GM18520 (cell line): ENCODE measurements around the gene NMBR.
"Not testable (repeated sequence)": the region's sequence is repeated elsewhere in the genome, so short reads cannot be mapped to it uniquely, and the experiment has no call there.

ENCODE experiments used
- ATAC-seq: cut with Tn5 transposase; IDR thresholded peaks from one replicate; pipeline ENCODE4 v1.9.1; 2021; ENCODE audit not compliant: unreplicated experiment

NMBR gene

DNA sequence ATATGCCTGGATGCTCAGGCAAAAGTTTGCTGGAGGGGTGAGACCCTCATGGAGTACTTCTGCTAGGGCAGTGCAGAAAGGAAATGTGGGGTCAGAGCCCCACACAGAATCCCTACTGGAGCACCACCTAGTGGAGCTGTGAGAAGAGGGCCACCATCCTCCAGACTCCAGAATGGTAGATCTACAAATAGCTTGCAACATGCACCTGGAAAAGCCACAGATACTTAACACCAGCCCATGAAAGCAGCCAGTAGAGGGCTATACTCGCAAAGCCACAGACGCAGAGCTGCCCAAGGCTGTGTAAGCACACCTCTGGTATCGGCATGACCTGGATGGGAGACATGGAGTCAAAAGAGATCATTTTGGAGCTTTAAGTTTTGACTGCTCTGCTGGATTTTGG, 74.9 kb downstream of the NMBR start:
- no peak for ATAC-seq

GRCh38 chr6:142068416-142068815, 78.5 kb downstream of the NMBR start:
- ATAC-seq, result no peak

DNA sequence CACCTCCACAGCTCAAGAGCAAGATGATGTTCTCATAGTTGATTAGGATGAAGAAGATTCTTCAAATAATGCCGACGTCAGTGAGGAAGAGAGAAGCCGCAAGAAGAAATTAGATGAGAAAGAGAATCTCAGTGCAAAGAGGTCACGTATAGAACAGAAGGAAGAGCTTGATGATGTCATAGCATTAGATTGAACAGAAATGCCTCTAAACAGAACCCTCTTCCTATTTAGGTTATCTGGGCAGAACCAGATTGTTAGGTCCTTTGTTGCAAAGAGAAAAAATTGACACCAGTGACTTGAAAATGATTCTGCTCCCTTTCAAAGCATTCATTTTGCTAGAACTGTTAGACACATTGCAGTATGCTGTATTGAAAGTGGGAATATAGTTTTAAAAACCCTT, 84.1 kb downstream of the NMBR start:
- not testable (repeated sequence) for ATAC-seq

DNA sequence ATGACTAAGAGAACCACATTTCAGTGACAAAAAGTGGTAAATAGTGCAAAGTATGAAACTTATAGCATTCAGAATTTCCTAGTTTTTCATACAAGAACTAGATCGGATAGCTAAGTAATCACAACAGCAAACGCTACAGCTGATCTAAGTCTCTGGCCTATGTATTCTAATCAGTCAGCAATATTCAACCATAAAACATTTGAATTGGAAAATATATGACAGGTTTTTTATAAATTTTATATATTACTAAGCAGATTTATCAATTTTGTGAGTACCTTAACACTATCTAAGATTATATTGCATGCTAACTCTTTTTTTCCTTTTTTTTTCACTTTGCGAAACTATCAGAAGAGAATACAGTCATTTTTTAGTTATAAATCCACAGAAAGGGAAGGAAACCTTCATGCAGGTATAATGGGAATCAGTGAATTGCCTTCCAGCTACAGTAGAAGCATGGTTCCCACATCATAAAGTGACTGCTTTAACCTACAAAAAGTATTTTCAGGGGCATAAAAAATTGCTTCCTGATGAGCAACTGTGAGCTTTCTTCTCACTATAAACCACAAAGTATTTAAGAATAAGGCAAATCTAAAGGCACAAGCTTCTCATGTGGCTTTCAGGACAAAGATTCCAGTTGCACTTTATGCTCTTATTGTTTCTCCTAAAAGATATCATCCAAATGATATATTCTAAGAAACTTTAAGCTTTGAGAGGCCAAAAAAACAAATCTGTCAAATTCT, 88.2 kb downstream of the NMBR start:
- no peak for ATAC-seq

DNA sequence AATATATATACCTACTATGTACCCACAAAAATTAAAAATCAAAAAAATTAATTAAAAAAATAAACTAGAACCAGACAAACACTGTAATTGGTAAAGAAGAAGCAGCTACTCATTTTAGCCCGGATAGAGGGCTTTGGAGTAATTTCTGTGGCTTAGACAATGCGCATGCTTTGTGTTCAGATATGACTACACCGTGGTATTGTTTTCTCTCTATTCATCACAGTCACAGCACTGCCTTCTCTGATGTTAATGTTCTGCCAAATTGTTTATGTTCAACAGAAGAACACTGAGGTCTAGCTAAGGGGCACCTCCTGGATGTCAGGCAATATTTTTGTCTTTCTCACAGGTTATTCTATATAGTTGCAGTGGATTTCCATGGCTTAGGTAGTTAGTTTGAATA, 91.7 kb downstream of the NMBR start:
- peak; percentile 87 for ATAC-seq

GRCh38 chr6:142051404-142051803, 95.5 kb downstream of the NMBR start:
- no peak for ATAC-seq

GRCh38 chr6:142048593-142048980, 98.3 kb downstream of the NMBR start:
- no peak for ATAC-seq

GRCh38 chr6:142047934-142048592, 98.9 kb downstream of the NMBR start:
- no peak for ATAC-seq

GRCh38 chr6:142045380-142046278, 101.3 kb downstream of the NMBR start:
- ATAC-seq, result no peak

DNA sequence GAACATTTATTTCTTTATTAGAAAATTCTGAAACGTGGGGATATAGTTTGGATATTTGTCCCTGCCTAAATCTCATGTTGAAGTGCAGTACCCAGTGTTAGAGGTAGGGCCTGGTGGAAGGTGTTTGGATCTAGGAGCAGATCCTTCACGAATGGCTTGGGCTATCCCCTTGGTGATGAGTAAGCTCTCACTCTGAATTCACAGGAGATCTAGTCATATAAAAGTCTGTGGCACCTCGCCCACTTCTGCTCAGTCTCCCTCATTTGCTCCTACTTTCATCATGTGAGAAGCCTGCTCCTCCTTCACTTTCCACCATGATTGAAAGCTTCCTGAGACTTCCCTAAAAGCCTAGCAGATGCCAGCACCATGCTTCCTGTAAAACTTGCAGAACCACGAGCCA, 111.0 kb downstream of the NMBR start:
- no peak for ATAC-seq

- ATAC-seq, result no peak
Observed at GRCh38 chr6:142031035-142031434, 115.9 kb downstream of the NMBR start.

DNA sequence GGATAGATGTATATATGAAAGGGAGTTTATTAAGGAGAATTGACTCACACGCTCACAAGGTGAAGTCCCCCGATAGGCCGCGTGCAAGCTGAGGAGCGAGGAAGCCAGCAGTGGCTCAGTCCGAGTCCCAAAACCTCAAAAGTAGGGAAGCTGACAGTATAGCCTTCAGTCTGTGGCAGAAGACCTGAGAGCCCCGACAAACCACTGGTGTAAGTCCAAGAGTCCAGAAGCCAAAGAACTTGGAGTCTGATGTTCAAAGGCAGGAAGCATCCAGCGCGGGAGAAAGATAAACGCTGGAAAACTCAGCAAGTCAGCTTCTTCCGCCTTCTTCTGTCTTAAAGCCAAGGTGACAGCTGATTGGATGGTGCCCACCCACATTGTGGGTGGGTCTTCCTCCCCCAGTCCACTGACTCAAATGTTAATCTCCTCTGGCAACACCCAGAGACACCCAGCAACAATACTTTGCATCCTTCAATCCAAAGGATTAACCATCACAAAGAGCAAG, 116.8 kb downstream of the NMBR start:
- ATAC-seq, result no peak

DNA sequence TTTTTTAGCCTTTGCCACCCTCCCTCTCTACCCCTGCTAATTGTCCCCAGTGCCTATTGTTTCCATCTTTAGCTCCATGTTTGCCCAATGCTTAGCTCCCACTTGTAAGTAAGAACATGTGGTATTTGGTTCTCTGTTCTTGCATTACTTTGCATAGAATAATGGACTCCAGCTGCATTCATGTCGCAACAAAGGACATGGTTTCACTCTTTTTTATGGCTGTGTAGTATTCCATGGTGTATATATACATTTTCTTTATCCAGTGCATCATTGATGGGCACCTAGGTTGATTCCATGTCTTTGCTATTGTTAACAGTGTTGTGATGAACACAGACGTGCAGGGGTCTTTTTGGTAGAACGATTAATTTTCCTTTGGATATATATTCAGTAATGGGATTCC, 118.4 kb downstream of the NMBR start:
- no peak for ATAC-seq

GRCh38 chr6:142027804-142028203, 119.1 kb downstream of the NMBR start:
- not testable (repeated sequence) for ATAC-seq

GRCh38 chr6:142027074-142027473, 119.8 kb downstream of the NMBR start:
- ATAC-seq, result no peak

- ATAC-seq, result no peak
Observed at GRCh38 chr6:142026471-142026870, 120.5 kb downstream of the NMBR start.
